ENCODE measurements around the gene ABHD16A.

DNA sequence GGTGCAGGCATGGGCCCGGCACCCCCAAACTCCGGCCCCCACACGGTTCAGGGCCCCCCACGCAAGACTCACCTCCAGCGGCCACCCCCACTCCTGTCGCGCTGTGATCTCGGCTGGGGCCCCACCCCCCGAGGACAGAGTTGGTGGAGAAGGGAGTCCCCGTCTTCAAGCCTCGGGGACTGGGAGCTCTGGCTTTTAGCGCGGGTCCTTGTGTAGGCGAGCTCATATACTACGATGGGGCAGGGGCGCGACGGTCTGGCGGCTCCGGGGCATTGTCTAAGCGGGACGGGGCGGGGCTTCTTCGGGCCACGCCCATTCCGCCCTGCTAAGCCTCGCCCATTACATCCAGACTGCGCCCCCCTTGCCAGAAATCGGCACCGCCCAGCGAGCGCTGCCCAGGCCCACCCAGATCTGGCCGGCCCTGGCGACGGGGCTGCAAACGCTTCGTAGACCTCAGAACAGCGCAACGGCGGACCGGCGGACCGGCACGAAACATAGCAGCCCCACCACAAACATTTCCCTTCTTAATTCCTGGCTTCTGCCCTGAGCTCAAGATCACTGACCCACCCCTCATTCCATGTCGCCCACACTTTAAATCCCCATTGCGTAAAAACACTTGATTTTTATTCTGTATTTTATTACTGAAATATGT is 27.0 kb upstream of the ABHD16A start:
- TF ChIP-seq, protein P1, sequence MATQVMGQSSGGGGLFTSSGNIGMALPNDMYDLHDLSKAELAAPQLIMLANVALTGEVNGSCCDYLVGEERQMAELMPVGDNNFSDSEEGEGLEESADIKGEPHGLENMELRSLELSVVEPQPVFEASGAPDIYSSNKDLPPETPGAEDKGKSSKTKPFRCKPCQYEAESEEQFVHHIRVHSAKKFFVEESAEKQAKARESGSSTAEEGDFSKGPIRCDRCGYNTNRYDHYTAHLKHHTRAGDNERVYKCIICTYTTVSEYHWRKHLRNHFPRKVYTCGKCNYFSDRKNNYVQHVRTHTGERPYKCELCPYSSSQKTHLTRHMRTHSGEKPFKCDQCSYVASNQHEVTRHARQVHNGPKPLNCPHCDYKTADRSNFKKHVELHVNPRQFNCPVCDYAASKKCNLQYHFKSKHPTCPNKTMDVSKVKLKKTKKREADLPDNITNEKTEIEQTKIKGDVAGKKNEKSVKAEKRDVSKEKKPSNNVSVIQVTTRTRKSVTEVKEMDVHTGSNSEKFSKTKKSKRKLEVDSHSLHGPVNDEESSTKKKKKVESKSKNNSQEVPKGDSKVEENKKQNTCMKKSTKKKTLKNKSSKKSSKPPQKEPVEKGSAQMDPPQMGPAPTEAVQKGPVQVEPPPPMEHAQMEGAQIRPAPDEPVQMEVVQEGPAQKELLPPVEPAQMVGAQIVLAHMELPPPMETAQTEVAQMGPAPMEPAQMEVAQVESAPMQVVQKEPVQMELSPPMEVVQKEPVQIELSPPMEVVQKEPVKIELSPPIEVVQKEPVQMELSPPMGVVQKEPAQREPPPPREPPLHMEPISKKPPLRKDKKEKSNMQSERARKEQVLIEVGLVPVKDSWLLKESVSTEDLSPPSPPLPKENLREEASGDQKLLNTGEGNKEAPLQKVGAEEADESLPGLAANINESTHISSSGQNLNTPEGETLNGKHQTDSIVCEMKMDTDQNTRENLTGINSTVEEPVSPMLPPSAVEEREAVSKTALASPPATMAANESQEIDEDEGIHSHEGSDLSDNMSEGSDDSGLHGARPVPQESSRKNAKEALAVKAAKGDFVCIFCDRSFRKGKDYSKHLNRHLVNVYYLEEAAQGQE (IDR thresholded peaks at IDR 0.05; ENCODE audit: borderline replicate concordance) = no peak
- TF ChIP-seq, protein P2, sequence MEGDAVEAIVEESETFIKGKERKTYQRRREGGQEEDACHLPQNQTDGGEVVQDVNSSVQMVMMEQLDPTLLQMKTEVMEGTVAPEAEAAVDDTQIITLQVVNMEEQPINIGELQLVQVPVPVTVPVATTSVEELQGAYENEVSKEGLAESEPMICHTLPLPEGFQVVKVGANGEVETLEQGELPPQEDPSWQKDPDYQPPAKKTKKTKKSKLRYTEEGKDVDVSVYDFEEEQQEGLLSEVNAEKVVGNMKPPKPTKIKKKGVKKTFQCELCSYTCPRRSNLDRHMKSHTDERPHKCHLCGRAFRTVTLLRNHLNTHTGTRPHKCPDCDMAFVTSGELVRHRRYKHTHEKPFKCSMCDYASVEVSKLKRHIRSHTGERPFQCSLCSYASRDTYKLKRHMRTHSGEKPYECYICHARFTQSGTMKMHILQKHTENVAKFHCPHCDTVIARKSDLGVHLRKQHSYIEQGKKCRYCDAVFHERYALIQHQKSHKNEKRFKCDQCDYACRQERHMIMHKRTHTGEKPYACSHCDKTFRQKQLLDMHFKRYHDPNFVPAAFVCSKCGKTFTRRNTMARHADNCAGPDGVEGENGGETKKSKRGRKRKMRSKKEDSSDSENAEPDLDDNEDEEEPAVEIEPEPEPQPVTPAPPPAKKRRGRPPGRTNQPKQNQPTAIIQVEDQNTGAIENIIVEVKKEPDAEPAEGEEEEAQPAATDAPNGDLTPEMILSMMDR (IDR thresholded peaks at IDR 0.05; ENCODE audit: poor library complexity, severe bottlenecking) = peak; percentile 42
- TF ChIP-seq EZH2 (IDR thresholded peaks at IDR 0.05; ENCODE audit: borderline replicate concordance, insufficient read depth, low read length, poor library complexity, severe bottlenecking) = no peak

All from neural cell (in vitro differentiated cells).